ENCODE results near the gene EXD3.

EXD3 gene

GRCh38 chr9:137461663-137462395 is 38.9 kb upstream of the EXD3 start:
- no peaks in the 10 kb centered on the region for H3K36me3 Mint-ChIP-seq
- H3K9me3 Mint-ChIP-seq = no peaks in the 10 kb centered on the region
- no peaks in the 10 kb centered on the region for H3K27me3 Mint-ChIP-seq
- peaks cover 2% of the 10 kb centered on the region for H3K4me1 Mint-ChIP-seq
- ATAC-seq (ENCODE audit: low read depth) (peak; percentile 79), DNase-seq (ENCODE audit: low spot score in 2 of 2) (peak; percentile 85 to 90)
- peak overlapping the region; percentile 75 for H3K4me3 Mint-ChIP-seq
- peak overlapping the region; percentile 89 for H3K27ac Mint-ChIP-seq

GRCh38 chr9:137461316-137461662 is 38.3 kb upstream of the EXD3 start:
- Mint-ChIP-seq H3K27ac (no peak overlapping the region), H3K9me3 (no peaks in the 10 kb centered on the region), H3K36me3 (no peaks in the 10 kb centered on the region), H3K27me3 (no peaks in the 10 kb centered on the region), H3K4me3 (peak overlapping the region; percentile 14), H3K4me1 (peaks cover 2% of the 10 kb centered on the region)
- DNase-seq (ENCODE audit: low spot score in 2 of 2) = no peak
- no peak for ATAC-seq (ENCODE audit: low read depth)

- Mint-ChIP-seq H3K4me1 (peaks cover 5% of the 10 kb centered on the region), H3K36me3 (peaks cover 3% of the 10 kb centered on the region), H3K27ac (no peak overlapping the region), H3K4me3 (peak overlapping the region; percentile 14), H3K9me3 (no peaks in the 10 kb centered on the region), H3K27me3 (no peaks in the 10 kb centered on the region)
- no peak for ATAC-seq (ENCODE audit: low read depth)
- peak in 1 of 2 donors; percentile 35 for DNase-seq (ENCODE audit: low spot score in 2 of 2)
These were observed 37.7 kb upstream of the EXD3 start for GRCh38 chr9:137460363-137461315.

GRCh38 chr9:137459601-137460362 is 36.8 kb upstream of the EXD3 start:
- H3K4me3 Mint-ChIP-seq = peak overlapping the region; percentile 65
- H3K27ac Mint-ChIP-seq = no peak overlapping the region
- peaks cover 3% of the 10 kb centered on the region for H3K36me3 Mint-ChIP-seq
- no peaks in the 10 kb centered on the region for H3K9me3 Mint-ChIP-seq
- no peaks in the 10 kb centered on the region for H3K27me3 Mint-ChIP-seq
- ATAC-seq (ENCODE audit: low read depth) (no peak), DNase-seq (ENCODE audit: low spot score in 2 of 2) (no peak)
- peaks cover 5% of the 10 kb centered on the region for H3K4me1 Mint-ChIP-seq

DNA sequence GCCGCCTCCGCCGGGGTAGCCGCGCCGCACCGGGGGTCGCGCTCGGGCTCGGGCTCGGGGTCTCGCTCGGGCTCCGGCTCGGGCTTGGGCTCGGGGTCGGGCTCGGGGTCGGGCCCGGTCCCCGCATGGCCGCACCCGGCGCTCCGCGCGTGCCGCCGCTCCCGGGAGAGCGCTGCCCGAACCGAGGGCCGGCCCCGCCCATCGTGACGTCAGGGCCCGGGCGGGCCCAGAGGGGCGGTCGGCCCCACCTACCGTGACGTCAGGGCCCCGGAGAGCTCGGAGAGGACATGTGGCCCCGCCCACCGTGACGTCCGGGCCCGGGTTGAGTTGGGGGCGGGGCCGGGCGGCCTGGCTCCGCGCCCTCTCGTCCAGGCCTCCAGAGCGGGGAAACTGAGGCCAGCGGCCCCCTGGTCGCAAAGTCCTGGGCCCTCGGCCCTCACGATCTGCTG is 36.2 kb upstream of the EXD3 start, which contains the start of gene NSMF:
TSS of gene NSMF (minus strand) at position 183 of the 449 bp plus-strand sequence. CDS start 232 bp downstream, outside the sequence.
- DNase-seq (ENCODE audit: low spot score in 2 of 2) = peak; percentile 97 to 99
- peaks cover 8% of the 10 kb centered on the region for H3K4me1 Mint-ChIP-seq

GRCh38 chr9:137458194-137459151 is 35.5 kb upstream of the EXD3 start:
- no peak for DNase-seq (ENCODE audit: low spot score in 2 of 2)
- peaks cover 8% of the 10 kb centered on the region for H3K4me1 Mint-ChIP-seq

More for the DNA sequence above, 36.2 kb upstream of the EXD3 start, which contains the start of gene NSMF:
- Mint-ChIP-seq H3K4me3 (peak within 1 kb of the TSS; percentile 65), H3K27me3 (no peaks in the 10 kb centered on the region), H3K36me3 (peaks cover 3% of the 10 kb centered on the region), H3K9me3 (no peaks in the 10 kb centered on the region), H3K27ac (no peak within 1 kb of the TSS)
- peak; percentile 64 for ATAC-seq (ENCODE audit: low read depth)

GRCh38 chr9:137457406-137458193 is 34.6 kb upstream of the EXD3 start:
- peaks cover 8% of the 10 kb centered on the region for H3K4me1 Mint-ChIP-seq
- H3K27ac Mint-ChIP-seq = no peak overlapping the region
- DNase-seq (ENCODE audit: low spot score in 2 of 2) = no peak
- H3K9me3 Mint-ChIP-seq = no peaks in the 10 kb centered on the region
- no peaks in the 10 kb centered on the region for H3K27me3 Mint-ChIP-seq
- H3K4me3 Mint-ChIP-seq = peak overlapping the region; percentile 72
- no peak for ATAC-seq (ENCODE audit: low read depth)
- peaks cover 3% of the 10 kb centered on the region for H3K36me3 Mint-ChIP-seq

More at GRCh38 chr9:137458194-137459151, 35.5 kb upstream of the EXD3 start:
- Mint-ChIP-seq H3K9me3 (no peaks in the 10 kb centered on the region), H3K27ac (no peak overlapping the region), H3K4me3 (peak overlapping the region; percentile 64), H3K27me3 (no peaks in the 10 kb centered on the region), H3K36me3 (peaks cover 3% of the 10 kb centered on the region)
- ATAC-seq (ENCODE audit: low read depth) = peak; percentile 6

DNA sequence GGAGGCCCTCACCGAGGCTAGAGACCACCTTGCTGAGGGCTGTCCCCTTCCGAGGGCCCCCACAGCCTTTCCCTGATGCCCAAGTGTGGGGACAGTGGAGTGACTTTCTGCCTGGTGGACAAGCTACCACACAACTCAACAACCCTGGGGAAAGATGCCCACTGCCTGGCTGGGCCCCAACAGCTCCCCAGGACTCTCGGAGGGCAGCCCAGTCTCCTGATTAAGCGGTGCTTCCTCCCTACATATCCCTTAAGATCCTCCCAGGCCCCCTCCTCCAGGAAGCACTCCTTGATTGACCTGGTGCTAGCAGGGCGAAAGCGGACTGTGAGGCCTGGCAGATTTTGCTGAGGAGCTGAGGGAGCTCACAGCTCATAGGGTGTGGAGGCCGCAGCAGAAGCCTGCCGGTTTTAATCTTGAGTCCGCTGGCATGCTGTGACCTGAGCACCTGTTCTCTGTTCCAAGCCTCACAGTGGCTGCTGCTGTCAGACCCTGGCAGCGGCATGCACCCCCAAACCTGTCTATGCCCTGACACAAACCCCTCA is 34.0 kb upstream of the EXD3 start:
- Mint-ChIP-seq H3K4me3 (no peak overlapping the region), H3K9me3 (no peaks in the 10 kb centered on the region), H3K27me3 (no peaks in the 10 kb centered on the region), H3K36me3 (peaks cover 3% of the 10 kb centered on the region), H3K27ac (no peak overlapping the region), H3K4me1 (peaks cover 12% of the 10 kb centered on the region)
- no peak for ATAC-seq (ENCODE audit: low read depth)
- no peak for DNase-seq (ENCODE audit: low spot score in 2 of 2)

- ATAC-seq (ENCODE audit: low read depth) (no peak), DNase-seq (ENCODE audit: low spot score in 2 of 2) (no peak)
- no peaks in the 10 kb centered on the region for H3K27me3 Mint-ChIP-seq
- no peak overlapping the region for H3K27ac Mint-ChIP-seq
- H3K4me3 Mint-ChIP-seq = peak overlapping the region; percentile 14
- H3K4me1 Mint-ChIP-seq = peaks cover 14% of the 10 kb centered on the region
- no peaks in the 10 kb centered on the region for H3K9me3 Mint-ChIP-seq
- peaks cover 3% of the 10 kb centered on the region for H3K36me3 Mint-ChIP-seq
These were observed 33.3 kb upstream of the EXD3 start for GRCh38 chr9:137456061-137456863.

DNA sequence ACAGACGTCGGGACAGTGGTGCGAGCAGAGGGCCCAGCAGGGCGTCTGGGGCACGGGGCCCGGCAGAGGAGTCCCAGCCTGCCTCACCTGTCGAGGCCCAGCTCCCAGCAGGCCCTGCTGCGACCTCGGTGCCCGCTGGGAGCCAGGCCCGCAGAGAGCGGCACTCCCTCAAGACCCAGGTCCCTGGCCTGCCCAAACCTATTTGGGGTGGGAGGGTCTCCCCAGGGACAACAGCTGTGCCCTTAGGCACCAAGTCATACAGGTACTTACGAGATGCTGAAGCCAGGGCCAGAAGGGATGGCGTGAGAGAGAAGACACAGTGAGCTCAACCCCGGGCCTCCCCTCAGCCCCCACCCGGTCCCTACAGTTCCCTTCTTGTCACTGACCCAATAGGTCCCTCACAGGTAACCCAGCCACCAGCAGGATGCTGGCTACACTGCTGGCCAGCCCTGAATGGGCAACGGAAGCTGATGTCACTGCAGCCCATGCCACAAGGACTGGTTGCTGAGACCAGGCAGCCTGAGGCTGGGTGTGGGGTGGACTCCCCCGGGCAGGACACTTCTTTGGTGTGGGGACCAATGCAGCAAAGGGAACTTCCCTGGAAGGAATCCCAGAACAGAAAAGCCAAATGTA is 32.5 kb upstream of the EXD3 start:
- ATAC-seq (ENCODE audit: low read depth) = no peak
- Mint-ChIP-seq H3K27ac (no peak overlapping the region), H3K36me3 (peaks cover 3% of the 10 kb centered on the region), H3K4me1 (peaks cover 20% of the 10 kb centered on the region), H3K9me3 (no peaks in the 10 kb centered on the region), H3K4me3 (no peak overlapping the region), H3K27me3 (no peaks in the 10 kb centered on the region)
- DNase-seq (ENCODE audit: low spot score in 2 of 2) = no peak

All from memory B cell (primary cell).